ENCODE measurements around the gene DNAJC15. TPM values are rescaled to one million over a fixed set of nuclear protein-coding genes. Genes with fewer than 3 reads are reported as not detected.

DNAJC15 gene
- total and polyA plus RNA-seq, 2 of the 4 experiments (the other 2 are of a cell fraction): 7.0 to 22.0 TPM

DNA sequence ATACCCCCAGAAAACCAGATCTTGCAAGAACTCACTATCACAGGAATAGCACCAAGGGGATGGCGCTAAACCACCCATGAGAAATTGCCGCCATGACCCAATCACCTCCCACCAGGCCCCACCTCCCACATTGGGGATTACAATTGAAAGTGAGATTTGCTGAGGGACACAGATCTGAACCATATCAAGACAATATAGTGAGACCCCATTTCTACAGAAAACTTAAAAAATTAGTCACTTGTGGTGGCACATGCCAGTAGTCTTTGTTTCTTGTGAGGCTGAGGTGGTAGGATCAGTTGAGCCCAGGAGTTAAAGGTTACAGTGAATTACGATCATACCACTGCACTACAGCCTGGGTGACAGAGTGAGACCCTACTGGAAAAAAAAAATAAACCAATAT lies 9.7 kb downstream of the DNAJC15 start:
- H3K4ac ChIP-seq (ENCODE audit: low read depth, low read length): no peak overlapping the region
- H2BK5ac ChIP-seq (ENCODE audit: low read depth, low read length, poor library complexity, severe bottlenecking): no peak overlapping the region
- peaks cover 6% of the 10 kb centered on the region for H3K36me3 ChIP-seq (ENCODE audit: control insufficient read depth, insufficient read depth, low read length)
- H3K14ac ChIP-seq (replicated peaks; ENCODE audit: low read depth, low read length): no peak overlapping the region
- in situ Hi-C loops (cut with MboI; ENCODE audit: low sequenced_read_pairs): no loop called here
- no peak overlapping the region for H3K9ac ChIP-seq (ENCODE audit: low read depth, low read length)
- H2AK5ac ChIP-seq (ENCODE audit: low read depth, low read length): no peak overlapping the region
- ChIA-PET CTCF (interaction anchor here (0.6 kb wide), 1 partner anchor 45 kb away, joined by 4 read pairs; no protein-coding TSS in a partner anchor), POLR2A (ENCODE audit: unreplicated experiment) (no interaction called here)
- no peak for ATAC-seq (ENCODE audit: low read depth)
- peaks cover 31 to 58% of the 10 kb centered on the region in 2 experiments for H3K79me1 ChIP-seq (ENCODE audit: low read depth in 1 of 2, low read length in 2 of 2)
- no peak overlapping the region for H2BK15ac ChIP-seq (ENCODE audit: low read depth, low read length)
- no peak overlapping the region for H3K4me2 ChIP-seq (ENCODE audit: low read depth, low read length)
- intact Hi-C loops (cut with micrococcal nuclease): no loop called here
- BruUV-seq (replicated peaks): no TSS peak
- no peaks in the 10 kb centered on the region for H3K4me1 ChIP-seq (ENCODE audit: control insufficient read depth, insufficient read depth, low read length)
- DNase-seq: no peak
- H4K20me1 ChIP-seq (ENCODE audit: insufficient read depth, low read length): peaks cover 8% of the 10 kb centered on the region; the same call in 1 of the 2 replicates
- no peak overlapping the region for H3K27ac ChIP-seq (ENCODE audit: insufficient read depth, low read length)
- H4K5ac ChIP-seq (ENCODE audit: low read depth, low read length): no peak overlapping the region
- H3K23ac ChIP-seq (ENCODE audit: low read depth, low read length): no peak overlapping the region
- H3K9me3 ChIP-seq (ENCODE audit: control insufficient read depth, insufficient read depth, low read length): no peaks in the 10 kb centered on the region
- no peak overlapping the region for H3K56ac ChIP-seq (ENCODE audit: extremely low read depth, insufficient read depth, low read length)
- no peak overlapping the region for H3K4me3 ChIP-seq (ENCODE audit: insufficient read depth, low read depth, low read length)
- TF ChIP-seq MAZ (IDR thresholded peaks at IDR 0.05; ENCODE audit: borderline replicate concordance, low read depth, low read length) (no peak), RFX5 (IDR thresholded peaks at IDR 0.05; ENCODE audit: low read depth, low read length) (no peak), NFE2L2 (IDR thresholded peaks at IDR 0.05; ENCODE audit: low read depth, low read length) (no peak), RAD21 (IDR thresholded peaks at IDR 0.05; ENCODE audit: low read length) (no peak), CEBPB (IDR thresholded peaks at IDR 0.05; ENCODE audit: low read depth, low read length) (no peak), CHD1 (IDR thresholded peaks at IDR 0.05; ENCODE audit: low read depth, low read length) (no peak), SMC3 (IDR thresholded peaks at IDR 0.05; ENCODE audit: low read depth, low read length) (no peak), FOS (IDR thresholded peaks at IDR 0.05; ENCODE audit: low read depth, low read length) (no peak), POLR2A (IDR thresholded peaks at IDR 0.05; ENCODE audit: low read depth, low read length) (no peak), RCOR1 (IDR thresholded peaks at IDR 0.05; ENCODE audit: insufficient replicate concordance, low read length) (no peak), BHLHE40 (IDR thresholded peaks at IDR 0.05; ENCODE audit: low read depth, low read length) (no peak), MXI1 (IDR thresholded peaks at IDR 0.05; ENCODE audit: borderline replicate concordance, low read depth, low read length) (no peak)
- TF ChIP-seq, protein P1, sequence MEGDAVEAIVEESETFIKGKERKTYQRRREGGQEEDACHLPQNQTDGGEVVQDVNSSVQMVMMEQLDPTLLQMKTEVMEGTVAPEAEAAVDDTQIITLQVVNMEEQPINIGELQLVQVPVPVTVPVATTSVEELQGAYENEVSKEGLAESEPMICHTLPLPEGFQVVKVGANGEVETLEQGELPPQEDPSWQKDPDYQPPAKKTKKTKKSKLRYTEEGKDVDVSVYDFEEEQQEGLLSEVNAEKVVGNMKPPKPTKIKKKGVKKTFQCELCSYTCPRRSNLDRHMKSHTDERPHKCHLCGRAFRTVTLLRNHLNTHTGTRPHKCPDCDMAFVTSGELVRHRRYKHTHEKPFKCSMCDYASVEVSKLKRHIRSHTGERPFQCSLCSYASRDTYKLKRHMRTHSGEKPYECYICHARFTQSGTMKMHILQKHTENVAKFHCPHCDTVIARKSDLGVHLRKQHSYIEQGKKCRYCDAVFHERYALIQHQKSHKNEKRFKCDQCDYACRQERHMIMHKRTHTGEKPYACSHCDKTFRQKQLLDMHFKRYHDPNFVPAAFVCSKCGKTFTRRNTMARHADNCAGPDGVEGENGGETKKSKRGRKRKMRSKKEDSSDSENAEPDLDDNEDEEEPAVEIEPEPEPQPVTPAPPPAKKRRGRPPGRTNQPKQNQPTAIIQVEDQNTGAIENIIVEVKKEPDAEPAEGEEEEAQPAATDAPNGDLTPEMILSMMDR (conservative IDR thresholded peaks at IDR 0.05; ENCODE audit: low read depth, low read length): no peak
- TF ChIP-seq, protein P2, sequence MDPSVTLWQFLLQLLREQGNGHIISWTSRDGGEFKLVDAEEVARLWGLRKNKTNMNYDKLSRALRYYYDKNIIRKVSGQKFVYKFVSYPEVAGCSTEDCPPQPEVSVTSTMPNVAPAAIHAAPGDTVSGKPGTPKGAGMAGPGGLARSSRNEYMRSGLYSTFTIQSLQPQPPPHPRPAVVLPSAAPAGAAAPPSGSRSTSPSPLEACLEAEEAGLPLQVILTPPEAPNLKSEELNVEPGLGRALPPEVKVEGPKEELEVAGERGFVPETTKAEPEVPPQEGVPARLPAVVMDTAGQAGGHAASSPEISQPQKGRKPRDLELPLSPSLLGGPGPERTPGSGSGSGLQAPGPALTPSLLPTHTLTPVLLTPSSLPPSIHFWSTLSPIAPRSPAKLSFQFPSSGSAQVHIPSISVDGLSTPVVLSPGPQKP (IDR thresholded peaks at IDR 0.05; ENCODE audit: borderline replicate concordance, low read depth, low read length): no peak
- peaks cover 6% of the 10 kb centered on the region; the same call in 1 of the 2 replicates for H3K9me1 ChIP-seq (ENCODE audit: insufficient read depth, low read length)
- H2AFZ ChIP-seq (replicated peaks; ENCODE audit: low read length, poor library complexity): no peak overlapping the region
- H2AK9ac ChIP-seq (replicated peaks; ENCODE audit: low read depth, low read length, poor library complexity): no peak overlapping the region
- H4K91ac ChIP-seq (ENCODE audit: insufficient read depth, low read depth, low read length): no peak overlapping the region
- dilution Hi-C loops (cut with HindIII; ENCODE audit: low sequenced_read_pairs, unreplicated experiment): no loop called here
- H3K18ac ChIP-seq (ENCODE audit: low read depth, low read length): no peak overlapping the region
- no CpG with 5 or more reads among the region's 3 CpGs for WGBS, 2 experiments (ENCODE audit: extremely low coverage in 2 of 2, insufficient read length in 1 of 2)
- H2BK120ac ChIP-seq (ENCODE audit: low read depth, low read length): no peak overlapping the region
- no peak overlapping the region for H2BK20ac ChIP-seq (ENCODE audit: low read depth, low read length)
- H4K8ac ChIP-seq (ENCODE audit: low read depth in 2 of 2, low read length in 2 of 2): no peak overlapping the region
- H3K27me3 ChIP-seq (ENCODE audit: control insufficient read depth, insufficient read depth, low read length): no peaks in the 10 kb centered on the region
